Measurements from ENCODE around the gene MARK4.

MARK4 gene

GRCh38 chr19:45348367-45349125 is 97.5 kb downstream of the MARK4 start:
- no peak overlapping the region for H3K4me3 ChIP-seq (ENCODE audit: control insufficient read depth, low read depth, low read length)
- TF ChIP-seq CTCF (conservative IDR thresholded peaks at IDR 0.05; ENCODE audit: control insufficient read depth, insufficient read depth, low read depth, low read length): no peak
- DNase-seq (ENCODE audit: low read depth): no peak

- TF ChIP-seq CTCF (conservative IDR thresholded peaks at IDR 0.05; ENCODE audit: control insufficient read depth, insufficient read depth, low read depth, low read length): no peak
- H3K4me3 ChIP-seq (ENCODE audit: control insufficient read depth, low read depth, low read length): no peak overlapping the region
- no peak for DNase-seq (ENCODE audit: low read depth)
These were observed 98.0 kb downstream of the MARK4 start for GRCh38 chr19:45349126-45349415.

GRCh38 chr19:45349430-45349941 is 98.4 kb downstream of the MARK4 start:
- no peak for TF ChIP-seq CTCF (conservative IDR thresholded peaks at IDR 0.05; ENCODE audit: control insufficient read depth, insufficient read depth, low read depth, low read length)
- no peak overlapping the region for H3K4me3 ChIP-seq (ENCODE audit: control insufficient read depth, low read depth, low read length)
- DNase-seq (ENCODE audit: low read depth): no peak

GRCh38 chr19:45350477-45351058 is 99.5 kb downstream of the MARK4 start:
- TF ChIP-seq CTCF (conservative IDR thresholded peaks at IDR 0.05; ENCODE audit: control insufficient read depth, insufficient read depth, low read depth, low read length): no peak
- no peak for DNase-seq (ENCODE audit: low read depth)
- no peak overlapping the region for H3K4me3 ChIP-seq (ENCODE audit: control insufficient read depth, low read depth, low read length)

- DNase-seq (ENCODE audit: low read depth): no peak
- no peak overlapping the region for H3K4me3 ChIP-seq (ENCODE audit: control insufficient read depth, low read depth, low read length)
- TF ChIP-seq CTCF (conservative IDR thresholded peaks at IDR 0.05; ENCODE audit: control insufficient read depth, insufficient read depth, low read depth, low read length): no peak
These were observed 100.4 kb downstream of the MARK4 start for GRCh38 chr19:45351401-45351952.

- no peak overlapping the region for H3K4me3 ChIP-seq (ENCODE audit: control insufficient read depth, low read depth, low read length)
- TF ChIP-seq CTCF (conservative IDR thresholded peaks at IDR 0.05; ENCODE audit: control insufficient read depth, insufficient read depth, low read depth, low read length): no peak
These were observed 101.0 kb downstream of the MARK4 start for GRCh38 chr19:45352062-45352461.

More at GRCh38 chr19:45352062-45352461, 101.0 kb downstream of the MARK4 start:
- no peak for DNase-seq (ENCODE audit: low read depth)
